Measurements from ENCODE around the gene ATAD3C.
"Not testable (repeated sequence)": the region's sequence is repeated elsewhere in the genome, so short reads cannot be mapped to it uniquely, and the experiment has no call there.

The ATAD3C gene

DNA sequence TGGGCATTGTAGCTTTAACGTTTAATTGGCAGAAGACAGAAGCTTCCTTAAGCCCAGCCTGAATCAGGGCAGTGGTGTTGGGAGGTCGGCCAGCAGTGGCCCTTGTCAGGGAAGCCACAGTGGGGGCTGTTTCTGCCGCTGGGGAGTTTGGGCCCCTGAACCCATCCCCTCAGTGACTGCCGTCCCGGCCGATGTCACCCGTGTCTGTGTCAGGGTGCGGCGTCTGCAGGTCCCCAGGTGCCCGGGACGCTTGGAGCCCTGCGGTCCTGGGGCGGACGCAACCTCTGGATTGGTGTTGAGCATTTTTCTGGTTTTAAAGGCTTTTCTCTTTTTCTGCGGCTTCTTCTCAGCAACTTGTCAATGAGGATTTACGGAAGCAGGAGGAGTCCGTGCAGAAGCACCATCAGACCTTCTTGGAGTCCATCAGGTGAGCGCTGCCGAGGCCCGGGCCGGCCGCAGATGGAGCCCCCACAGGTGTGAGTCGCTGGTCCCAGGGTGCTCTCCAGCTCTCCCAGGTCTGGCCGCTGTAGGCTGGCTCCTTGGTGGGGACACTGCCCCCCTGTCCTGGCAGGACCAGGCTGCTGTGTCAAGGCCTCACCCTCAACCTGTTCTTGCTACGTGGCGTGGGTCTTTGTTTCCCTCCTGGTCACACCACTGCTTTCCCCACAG lies 2.3 kb downstream of the ATAD3C start:
- DNase-seq: no peak

DNA sequence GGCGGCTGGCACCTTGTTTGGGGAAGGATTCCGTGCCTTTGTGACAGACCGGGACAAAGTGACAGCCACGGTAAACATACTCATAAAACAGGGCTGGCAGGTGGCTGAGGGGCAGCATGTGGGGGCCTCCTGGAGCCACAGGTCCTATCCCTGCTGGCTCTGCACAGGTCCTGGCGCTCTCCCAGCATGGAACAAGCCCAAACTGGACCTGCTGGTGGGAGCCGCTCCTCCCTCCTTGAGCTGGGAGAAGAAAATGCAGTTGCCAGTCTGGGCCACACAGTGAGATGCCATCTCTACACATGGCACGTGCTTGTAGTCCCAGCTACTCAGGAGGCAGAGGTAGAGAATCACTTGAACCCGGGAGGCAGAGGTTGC lies 2.9 kb downstream of the ATAD3C start:
- not testable (repeated sequence) for DNase-seq

DNA sequence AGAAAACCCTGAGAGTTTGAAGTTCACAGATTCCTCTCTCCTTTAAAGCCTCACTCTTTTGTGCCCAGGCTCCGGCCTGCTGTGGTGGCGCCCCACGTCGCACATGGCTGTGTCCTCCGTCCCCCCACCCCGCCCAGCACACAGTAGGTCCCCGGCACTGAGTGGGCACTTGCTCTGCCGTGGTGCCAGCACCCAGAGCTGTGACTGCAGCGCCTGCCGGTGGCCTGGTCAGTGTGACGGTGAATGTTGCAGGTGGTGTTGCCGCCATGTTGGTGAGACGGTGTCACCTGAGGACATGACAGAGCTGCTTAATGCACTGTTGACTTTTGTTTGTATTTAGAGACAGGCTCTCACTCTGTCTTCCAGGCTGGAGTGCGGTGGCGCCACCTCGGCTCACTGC lies 3.4 kb downstream of the ATAD3C start:
- no peak for DNase-seq

DNA sequence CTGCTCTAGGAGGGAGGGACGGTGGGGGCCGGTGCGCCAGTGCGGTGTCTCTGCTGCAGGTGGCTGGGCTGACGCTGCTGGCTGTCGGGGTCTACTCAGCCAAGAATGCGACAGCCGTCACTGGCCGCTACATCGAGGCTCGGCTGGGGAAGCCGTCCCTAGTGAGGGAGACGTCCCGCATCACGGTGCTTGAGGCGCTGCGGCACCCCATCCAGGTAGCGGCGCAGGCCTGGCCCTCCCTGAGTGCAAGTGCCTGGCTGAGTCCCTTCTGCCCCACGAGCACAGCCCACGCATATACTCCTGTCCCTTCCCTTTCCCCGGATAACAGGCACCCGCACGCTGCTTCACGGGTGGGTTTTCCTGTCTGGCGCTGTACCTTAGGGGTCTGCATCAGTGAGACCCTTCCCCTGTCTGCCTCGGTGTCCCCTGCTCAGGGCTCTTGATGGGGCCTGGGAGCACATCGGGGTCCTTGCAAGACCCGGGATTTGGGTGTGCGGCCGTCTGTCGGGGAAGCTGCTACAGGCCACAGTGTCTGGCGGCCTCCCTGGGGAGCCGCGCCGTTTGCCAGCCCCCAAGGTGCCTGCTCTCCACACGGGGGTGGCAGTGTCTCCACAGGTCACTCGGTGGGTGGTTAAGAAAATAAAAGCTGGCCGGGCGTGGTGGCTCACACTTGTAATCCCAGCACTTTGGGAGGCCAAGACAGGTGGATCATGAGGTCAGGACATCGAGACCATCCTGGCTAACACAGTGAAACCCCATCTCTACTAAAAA lies 5.0 kb downstream of the ATAD3C start:
- DNase-seq: not testable (repeated sequence)

DNA sequence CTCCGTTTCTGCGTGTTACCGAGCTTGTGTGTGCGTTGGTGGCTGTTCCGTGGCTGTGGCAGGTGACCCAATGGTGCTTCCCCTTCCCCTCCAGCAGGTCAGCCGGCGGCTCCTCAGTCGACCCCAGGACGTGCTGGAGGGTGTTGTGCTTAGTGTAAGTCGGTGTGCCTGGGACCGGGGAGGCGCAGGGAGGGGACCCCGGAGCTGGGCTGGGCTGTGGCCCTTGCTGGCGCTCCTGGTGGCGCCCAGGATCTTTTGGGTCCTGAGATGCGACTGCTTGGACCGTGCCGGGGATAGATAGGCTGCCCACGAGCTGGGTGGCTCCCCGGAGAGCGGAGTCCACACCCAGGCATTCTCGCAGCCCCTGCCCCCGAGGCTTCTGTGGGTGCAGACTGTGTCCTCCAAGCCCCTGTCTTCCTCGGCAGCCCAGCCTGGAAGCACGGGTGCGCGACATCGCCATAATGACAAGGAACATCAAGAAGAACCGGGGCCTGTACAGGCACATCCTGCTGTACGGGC lies 5.9 kb downstream of the ATAD3C start:
- no peak for DNase-seq

DNA sequence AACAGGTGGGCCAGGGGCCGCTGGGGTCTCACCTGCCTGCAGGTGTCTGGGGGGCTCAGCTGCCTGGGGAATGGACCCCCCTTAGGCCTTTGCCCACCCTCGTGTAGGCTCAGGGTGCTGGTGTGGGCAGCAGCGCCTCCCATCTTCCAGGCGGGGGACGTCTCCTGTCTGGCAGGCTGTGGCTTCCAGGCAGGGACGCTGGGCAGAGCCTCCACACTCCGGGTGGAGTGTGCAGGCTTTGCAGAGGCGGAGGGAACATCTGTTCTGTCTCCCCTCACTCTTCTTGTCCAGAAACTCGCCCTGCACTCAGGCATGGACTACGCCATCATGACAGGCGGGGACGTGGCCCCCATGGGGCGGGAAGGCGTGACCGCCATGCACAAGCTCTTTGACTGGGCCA lies 6.4 kb downstream of the ATAD3C start:
- not testable (repeated sequence) for DNase-seq

DNA sequence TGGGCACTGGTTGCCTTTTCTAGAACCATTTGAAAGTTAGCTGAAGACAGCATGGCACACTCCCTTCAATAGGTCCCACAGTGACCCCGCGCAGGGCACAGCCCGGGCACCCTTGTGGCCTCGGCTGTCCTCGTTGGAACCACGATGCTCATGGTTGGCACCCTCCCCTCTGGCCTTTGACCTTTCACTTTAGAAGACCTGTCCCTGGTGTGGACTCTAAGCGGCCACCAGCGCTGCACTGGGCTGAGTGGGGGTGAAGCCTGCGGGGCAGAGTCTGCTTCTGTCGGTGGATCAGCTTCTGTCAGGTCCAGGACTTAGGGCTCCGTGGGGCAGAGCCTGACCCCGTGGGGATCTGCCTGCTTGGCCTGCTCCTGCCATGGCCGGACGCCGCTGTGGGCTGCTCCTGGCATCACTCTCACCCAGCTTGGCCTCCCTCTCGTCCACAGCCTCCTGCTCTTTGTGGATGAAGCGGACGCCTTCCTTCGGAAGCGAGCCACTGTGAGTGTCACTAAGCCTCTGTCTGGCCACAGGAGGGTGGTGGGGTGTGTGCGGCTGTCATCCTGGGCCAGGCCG lies 7.3 kb downstream of the ATAD3C start:
- not testable (repeated sequence) for DNase-seq

DNA sequence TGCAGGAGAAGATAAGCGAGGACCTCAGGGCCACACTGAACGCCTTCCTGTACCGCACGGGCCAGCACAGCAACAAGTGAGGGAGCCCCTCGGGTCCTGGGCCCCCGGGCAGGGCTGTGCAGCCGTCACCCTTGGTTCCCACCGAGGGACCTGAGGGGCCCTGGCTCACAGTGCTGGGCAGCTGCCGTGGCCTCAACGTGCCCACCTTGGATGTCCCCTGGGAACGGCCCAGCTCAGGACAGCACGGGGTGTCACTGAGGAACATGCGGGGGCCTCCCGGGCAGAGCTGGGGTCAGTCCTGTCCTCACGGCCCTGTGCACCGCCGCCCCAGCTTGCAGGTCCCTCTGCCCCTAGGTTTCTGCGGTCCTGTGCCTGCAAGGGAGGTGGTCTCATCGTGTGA lies 9.7 kb downstream of the ATAD3C start:
- not testable (repeated sequence) for DNase-seq

DNA sequence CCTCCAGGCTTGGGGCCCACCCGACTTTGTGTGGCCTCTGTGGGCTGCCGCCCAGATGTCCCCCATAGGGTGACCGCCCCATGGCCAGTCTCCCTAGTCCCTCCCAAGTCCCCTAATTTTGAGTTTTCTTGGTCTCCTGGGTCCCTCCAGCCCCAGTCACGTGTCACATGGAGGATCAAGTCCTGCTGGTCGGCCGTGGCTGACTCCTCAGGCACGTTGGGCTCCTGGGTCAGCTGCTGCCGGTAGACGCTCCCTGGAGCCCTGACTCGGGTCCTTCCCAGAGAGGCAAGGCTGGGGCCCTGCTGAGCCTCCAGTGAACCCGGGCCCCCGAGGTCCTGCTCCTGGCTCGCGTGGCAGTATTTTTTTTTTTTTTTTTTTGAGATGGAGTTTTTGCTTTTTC lies 10.2 kb downstream of the ATAD3C start:
- DNase-seq: not testable (repeated sequence)

DNA sequence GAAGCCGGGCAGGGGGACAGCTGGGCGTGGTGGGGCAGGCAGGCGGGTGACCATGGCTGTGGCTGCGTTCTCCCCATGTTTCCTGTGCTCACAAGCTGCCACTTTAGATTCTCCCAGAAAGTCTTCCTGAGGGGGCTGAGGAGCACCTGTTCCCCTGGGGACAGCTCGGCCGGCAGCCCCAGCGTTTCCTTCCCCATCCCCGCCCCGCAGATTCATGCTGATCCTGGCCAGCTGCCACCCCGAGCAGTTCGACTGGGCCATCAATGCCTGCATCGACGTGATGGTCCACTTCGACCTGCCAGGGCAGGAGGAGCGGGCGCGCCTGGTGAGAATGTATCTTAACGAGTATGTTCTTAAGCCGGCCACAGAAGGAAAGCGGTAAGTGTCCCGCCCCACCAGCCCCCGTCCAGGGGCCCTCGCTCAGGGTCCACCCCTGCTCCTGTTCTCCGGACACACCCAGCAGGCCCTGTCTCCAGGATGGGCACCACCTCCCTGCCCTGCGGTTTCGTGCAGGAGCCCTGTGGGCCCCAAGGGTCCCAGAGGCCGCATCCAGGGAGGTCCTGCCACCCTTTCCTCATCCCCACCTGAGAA lies 11.1 kb downstream of the ATAD3C start:
- no peak for DNase-seq

DNA sequence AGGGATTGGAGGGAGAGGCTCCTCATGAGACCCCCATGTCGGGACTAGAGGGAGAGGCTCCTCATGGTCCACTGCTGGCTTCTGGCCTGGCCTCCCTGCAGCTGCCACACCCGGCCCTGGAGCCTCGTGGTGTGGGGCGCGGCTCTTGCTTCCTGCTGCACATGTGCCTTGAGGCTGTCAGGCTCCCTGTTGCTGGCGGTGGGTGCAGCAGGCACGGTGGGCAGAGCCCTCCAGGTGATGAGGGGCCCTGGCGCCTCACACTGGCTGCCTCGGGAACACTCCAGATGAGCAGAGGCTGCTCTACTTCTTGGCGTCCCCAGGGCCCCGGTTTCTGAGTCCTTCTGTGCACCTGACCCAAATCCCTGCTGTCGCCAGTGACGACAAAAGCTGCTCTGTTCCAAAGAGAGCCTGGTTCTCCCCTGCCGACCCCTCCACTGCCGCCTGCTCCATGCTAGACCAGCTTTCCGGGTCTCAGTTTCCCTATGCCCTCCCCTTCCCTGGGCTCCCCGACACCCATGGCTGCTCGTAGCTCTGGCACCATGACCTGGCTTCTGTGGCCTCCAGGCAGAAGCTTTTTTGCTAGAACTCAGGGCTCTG lies 12.3 kb downstream of the ATAD3C start:
- peak; percentile 19 to 47 for DNase-seq

DNA sequence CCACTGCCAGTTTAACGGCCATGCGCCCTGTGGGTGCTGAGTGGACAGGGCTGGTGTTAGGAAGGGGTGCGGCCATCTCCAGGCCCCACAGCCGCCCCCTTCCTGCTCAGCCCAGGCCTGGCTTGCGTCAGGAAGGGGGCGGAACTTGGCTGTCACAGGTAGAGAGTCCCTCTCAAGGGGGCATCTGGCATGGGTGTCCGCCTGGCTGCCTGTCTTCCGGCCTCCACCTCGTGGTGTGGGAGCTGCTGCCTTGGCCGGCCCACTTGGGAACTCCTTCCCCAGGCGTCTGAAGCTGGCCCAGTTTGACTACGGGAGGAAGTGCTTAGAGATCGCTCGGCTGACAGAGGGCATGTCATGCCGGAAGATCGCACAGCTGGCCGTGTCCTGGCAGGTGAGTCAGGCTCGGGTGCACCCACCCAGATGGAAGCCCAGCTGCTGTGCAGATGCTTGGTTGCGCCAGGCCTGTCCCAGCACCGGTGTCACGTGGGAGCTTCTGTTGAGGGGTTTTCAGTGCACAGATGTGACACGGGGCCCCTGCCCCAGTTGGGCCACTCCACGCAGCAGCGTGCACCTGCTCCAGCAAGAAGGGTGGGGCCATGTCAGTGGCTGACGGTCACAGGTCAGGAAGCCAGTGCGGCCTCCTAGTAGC lies 13.0 kb downstream of the ATAD3C start:
- peak; percentile 86 to 87 for DNase-seq

DNA sequence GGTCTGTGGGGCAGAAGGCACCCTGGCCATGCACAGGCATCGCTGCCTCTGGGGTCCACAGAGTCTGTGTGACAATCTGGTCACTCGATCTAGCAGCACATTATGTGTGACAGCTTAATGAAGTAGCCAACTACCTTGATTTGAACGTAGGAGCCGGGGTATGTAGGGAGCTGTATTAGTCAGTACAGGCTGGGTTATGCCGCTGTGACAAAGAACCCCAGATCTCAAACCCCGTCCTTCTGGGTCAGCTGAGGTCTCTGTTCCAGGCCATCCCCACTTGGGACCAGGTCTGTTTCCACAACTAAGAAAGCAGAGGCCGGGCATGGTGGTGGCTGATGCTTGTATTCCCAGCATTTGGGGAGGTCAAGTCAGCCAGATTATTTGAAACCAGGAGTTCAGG lies 13.8 kb downstream of the ATAD3C start:
- DNase-seq: no peak

DNA sequence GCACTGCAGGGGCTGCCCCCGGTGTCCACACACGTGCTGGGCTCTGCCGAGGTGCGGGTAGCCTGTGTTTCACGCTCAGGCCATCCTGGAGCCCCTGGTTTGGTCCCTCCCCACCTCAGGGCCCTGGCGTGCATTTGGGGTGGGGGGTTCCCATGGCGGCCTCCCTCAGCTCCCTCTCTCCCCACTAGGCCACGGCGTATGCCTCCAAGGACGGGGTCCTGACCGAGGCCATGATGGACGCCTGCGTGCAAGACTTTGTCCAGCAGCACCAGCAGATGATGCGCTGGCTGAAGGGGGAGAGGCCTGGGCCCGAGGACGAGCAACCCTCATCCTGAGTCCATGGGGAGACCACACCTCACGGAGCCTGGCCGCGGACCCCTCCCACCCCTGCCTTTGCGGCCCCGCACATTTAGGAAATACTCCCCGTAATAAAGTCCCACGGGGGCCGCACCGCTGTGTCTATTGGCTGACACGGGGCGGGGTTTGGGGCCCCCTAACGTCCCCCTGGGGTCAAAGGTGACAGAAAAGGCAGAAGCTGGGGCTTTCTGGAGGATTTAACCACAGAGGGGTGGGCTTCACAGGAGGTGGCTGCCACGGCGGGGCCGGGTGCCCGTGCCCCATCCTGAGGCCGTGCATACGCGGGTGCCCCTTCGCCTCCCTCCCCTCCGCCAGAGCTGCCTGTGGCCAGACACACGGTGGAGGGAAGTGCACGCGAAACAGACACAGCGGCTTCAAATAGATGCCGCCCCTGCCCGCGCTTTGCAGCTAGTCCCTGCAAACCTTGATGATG lies 18.9 kb downstream of the ATAD3C start:
- DNase-seq: not testable (repeated sequence)

DNA sequence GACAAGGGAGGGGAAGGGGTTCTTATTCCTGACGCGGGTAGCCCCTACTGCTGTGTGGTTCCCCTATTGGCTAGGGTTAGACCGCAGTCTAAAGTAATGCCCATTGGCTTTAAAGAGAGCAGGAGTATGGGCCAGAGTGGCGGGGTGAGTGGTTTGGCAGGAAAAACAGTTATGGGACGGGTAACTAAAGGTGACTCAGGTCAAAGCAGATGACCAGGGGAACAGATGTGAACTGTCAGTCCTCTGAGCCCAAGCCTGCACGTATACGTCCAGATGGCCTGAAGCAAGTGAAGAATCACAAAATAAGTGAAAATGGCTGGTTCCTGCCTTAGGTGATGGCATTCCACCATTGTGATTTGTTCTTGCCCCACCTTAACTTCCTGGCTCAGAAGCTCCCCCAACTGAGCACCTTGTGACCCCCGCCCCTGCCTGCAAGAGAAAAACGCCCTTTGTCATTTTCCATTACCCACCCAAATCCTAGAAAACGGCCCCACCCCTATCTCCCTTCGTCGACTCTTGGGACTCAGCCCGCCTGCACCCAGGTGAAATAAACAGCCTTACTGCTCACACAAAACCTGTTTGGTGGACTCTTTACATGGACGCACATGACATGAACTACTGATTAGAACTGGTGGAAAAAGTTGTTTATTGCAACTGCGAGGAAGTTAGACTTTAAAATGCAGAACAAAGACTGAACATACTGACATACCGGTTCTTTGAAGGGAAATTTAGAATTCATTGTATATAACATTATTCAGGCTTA lies 21.3 kb downstream of the ATAD3C start:
- DNase-seq: no peak

DNA sequence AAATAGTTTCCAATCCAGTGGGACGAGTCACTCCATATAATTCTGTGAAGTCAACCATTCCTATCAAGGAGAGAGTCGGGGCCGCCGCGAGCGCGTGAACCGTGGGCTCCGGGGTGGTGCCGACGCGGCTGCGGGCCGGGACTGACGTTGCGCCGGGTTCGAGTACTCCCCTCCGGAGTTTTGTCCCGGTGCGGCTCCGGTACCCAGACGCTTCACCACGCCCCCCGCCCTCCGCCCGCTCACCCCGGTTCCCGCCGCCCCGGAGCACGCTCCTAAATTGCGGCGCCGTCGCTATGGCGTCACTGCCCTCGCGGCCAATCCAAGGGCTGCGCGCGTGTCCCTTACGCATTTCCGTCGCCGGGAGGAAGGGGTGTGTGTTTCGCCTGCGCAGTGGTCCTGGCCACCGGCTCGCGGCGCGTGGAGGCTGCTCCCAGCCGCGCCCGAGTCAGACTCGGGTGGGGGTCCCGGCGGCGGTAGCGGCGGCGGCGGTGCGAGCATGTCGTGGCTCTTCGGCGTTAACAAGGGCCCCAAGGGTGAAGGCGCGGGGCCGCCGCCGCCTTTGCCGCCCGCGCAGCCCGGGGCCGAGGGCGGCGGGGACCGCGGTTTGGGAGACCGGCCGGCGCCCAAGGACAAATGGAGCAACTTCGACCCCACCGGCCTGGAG lies 22.0 kb downstream of the ATAD3C start, which contains the start of gene ATAD3B:
Gene ATAD3B (plus strand): TSS at position 377 of the 664 bp plus-strand sequence. CDS start 120 bp downstream, at position 497.
- DNase-seq: peak; percentile 93 to 96

DNA sequence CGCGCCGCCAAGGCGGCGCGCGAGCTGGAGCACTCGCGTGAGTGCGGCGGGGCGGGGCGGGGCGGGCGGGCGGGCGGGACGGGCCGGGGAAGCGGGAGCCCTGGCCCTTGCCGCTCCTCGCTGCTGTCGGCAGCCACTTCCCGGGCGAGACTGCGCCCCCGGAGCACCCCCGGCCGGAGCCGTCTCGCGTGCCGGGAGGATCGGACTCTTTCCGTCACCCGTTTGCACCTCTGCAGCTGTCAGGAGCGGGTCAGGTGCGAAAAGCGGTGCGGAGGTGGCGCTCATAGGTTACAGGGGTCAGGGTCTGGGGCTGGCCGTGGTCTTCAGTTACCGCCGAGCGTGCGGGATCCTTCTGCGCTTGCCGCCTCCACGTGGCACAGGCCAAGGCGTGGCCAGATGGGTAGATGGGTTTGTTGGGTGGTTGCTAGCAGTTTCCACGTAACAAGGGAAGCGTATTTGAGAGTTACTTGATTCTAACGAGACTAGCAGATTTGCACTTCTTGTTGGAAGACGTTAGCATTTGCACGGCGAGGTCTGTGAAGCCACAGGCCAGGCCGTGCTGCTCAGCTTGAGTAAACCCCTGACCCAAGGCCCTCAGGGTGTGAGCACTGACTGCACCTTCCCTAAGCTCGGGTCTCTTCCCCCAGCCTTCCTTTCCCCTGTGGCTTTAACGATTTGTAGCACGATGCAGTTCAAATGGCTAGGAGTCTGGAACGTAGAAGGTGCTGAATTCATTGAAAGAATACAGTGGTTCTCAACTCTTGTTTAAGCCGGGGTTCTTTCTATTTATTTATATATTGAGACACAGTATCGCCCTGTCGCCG lies 22.8 kb downstream of the ATAD3C start:
- not testable (repeated sequence) for DNase-seq

DNA sequence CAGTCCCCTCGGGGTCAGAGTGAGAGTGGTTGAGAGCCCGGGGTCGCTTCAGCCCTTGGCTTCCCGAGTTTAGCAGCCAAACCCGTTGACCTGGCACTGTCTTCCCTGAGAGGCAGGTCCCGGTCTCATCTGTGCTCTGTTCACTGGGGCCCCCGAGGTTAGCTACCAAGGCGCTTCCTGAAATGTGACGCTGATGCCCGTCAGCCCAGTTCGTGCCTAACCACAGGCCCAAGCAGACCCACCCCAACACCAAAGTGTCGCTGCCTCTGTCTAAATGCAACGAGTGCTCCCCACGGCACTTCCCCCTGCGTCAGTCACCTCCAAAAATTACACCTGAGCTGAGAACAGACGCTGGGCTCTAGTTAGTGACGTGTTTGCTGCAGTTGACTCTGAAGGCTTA lies 26.5 kb downstream of the ATAD3C start:
- not testable (repeated sequence) for DNase-seq

DNA sequence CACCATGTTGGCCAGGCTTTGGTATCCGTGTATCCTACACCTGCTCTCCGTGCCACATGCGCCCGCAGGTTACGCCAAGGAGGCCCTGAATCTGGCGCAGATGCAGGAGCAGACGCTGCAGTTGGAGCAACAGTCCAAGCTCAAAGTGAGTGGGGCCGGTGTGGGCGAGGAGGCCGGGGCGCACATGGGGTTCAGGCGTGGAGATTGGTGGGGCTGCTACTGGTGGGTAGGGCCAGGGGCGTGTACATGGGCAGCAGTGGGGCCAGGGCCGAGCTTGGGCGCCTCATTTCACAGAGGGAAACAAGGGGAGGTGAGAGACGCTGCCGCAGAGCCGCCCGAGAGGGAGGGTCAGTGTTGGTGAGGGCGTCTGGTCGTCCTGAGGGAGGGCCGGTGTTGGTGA lies 27.7 kb downstream of the ATAD3C start:
- DNase-seq: no peak
